ENCODE measurements around the gene GCSAM. TPM values are rescaled to one million over a fixed set of nuclear protein-coding genes. Genes with fewer than 3 reads are reported as not detected.

GCSAM gene

Small RNA genes lying within 50 kb of the gene (small RNA-seq; reads per million reads assigned to genes)
- gene MIR567 (ENCODE audit: insufficient read depth): not detected

All from mesendoderm (in vitro differentiated cells).